Lower leg skin (tissue), 3 donors: Measurements from ENCODE around the gene ENSA.
"Not testable (repeated sequence)": the region's sequence is repeated elsewhere in the genome, so short reads cannot be mapped to it uniquely, and the experiment has no call there.

Experiments
- CTCF ChIP-seq, 3 donors: fragments of 450-650 bp; IDR thresholded peaks; one replicate each; pipeline ENCODE4 v1.5.1; 2016; ENCODE audit warnings: antibody characterized with exemption in 3 of 3, mild to moderate bottlenecking in 3 of 3, moderate library complexity in 2 of 3
- POLR2A ChIP-seq, 2 donors: fragments of 450-650 bp; IDR thresholded peaks; one replicate each; pipeline ENCODE4 v1.6.1; 2016 to 2017; ENCODE audit warnings: antibody characterized with exemption in 2 of 2, mild to moderate bottlenecking in 1 of 2, moderate library complexity in 1 of 2

GRCh38 chr1:150638430-150638829 lies 9.0 kb upstream of the ENSA start:
- TF ChIP-seq CTCF, POLR2A (IDR thresholded peaks at IDR 0.05): not testable (repeated sequence)
